Neutrophil (primary cell): Measurements from ENCODE around the gene ASIC5.

Source experiments
- H3K27ac ChIP-seq: fragments of 200-600 bp; sonication (generic); 2 replicates; pipeline ENCODE4 v1.5.1; 2016; ENCODE audit warnings: mild to moderate bottlenecking, moderate library complexity
- H3K27me3 ChIP-seq: fragments of 200-600 bp; sonication (generic); 2 replicates; pipeline ENCODE4 v1.6.0; 2016; ENCODE audit warnings: mild to moderate bottlenecking
- H3K36me3 ChIP-seq: fragments of 200-600 bp; sonication (generic); 2 replicates; pipeline ENCODE4 v1.5.1; 2017
- H3K4me1 ChIP-seq, 2 experiments: fragments of 200-600 bp in 1 of 2; sonication (generic) in 1 of 2; 1 replicate in 1 of 2; 2 replicates in 1 of 2; pipeline versions ENCODE4 v1.5.1 to v1.6.1; 2013 to 2016; ENCODE audit warnings: low read depth in 1 of 2, low read length in 1 of 2, mild to moderate bottlenecking in 1 of 2, moderate library complexity in 1 of 2; ENCODE audit not compliant: control insufficient read depth in 1 of 2, insufficient read depth in 1 of 2
- H3K4me3 ChIP-seq, 2 experiments: fragments of 200-600 bp in 1 of 2; sonication (generic) in 1 of 2; 1 replicate in 1 of 2; 2 replicates in 1 of 2; pipeline ENCODE4 v1.5.1; 2013 to 2016; ENCODE audit warnings: low read depth in 1 of 2, low read length in 1 of 2, mild to moderate bottlenecking in 1 of 2, moderate library complexity in 1 of 2
- H3K9me3 ChIP-seq: fragments of 200-600 bp; sonication (generic); 2 replicates; pipeline ENCODE4 v1.5.1; 2016
- CTCF ChIP-seq: fragments of 200-600 bp; sonication (generic); IDR thresholded peaks from 2 replicates; pipeline ENCODE4 v1.5.1; 2016; ENCODE audit warnings: antibody characterized with exemption

ASIC5 gene

GRCh38 chr4:155887847-155888570 lies 21.9 kb upstream of the ASIC5 start:
- no peaks in the 10 kb centered on the region for H3K4me1 ChIP-seq
- H3K27ac ChIP-seq, result no peak overlapping the region
- no peak overlapping the region for H3K4me3 ChIP-seq
- no peaks in the 10 kb centered on the region for H3K9me3 ChIP-seq
- no peak for TF ChIP-seq CTCF
- H3K36me3 ChIP-seq, result no peaks in the 10 kb centered on the region
- H3K27me3 ChIP-seq, result no peaks in the 10 kb centered on the region

- H3K9me3 ChIP-seq, result no peaks in the 10 kb centered on the region
- TF ChIP-seq CTCF, result no peak
- H3K27me3 ChIP-seq, result no peaks in the 10 kb centered on the region
Measured at GRCh38 chr4:155887045-155887444, 21.0 kb upstream of the ASIC5 start.

GRCh38 chr4:155885666-155886065 lies 19.6 kb upstream of the ASIC5 start:
- Histone ChIP-seq H3K27ac (no peak overlapping the region), H3K4me1 (no peaks in the 10 kb centered on the region)
- TF ChIP-seq CTCF, result no peak

More at GRCh38 chr4:155887045-155887444, 21.0 kb upstream of the ASIC5 start:
- Histone ChIP-seq H3K27ac (no peak overlapping the region), H3K4me1 (no peaks in the 10 kb centered on the region), H3K36me3 (no peaks in the 10 kb centered on the region), H3K4me3 (no peak overlapping the region)

GRCh38 chr4:155883895-155884294 lies 17.8 kb upstream of the ASIC5 start:
- Histone ChIP-seq H3K36me3 (no peaks in the 10 kb centered on the region), H3K27ac (no peak overlapping the region), H3K27me3 (no peaks in the 10 kb centered on the region), H3K4me3 (no peak overlapping the region), H3K4me1 (no peaks in the 10 kb centered on the region), H3K9me3 (no peaks in the 10 kb centered on the region)
- no peak for TF ChIP-seq CTCF

More at GRCh38 chr4:155885666-155886065, 19.6 kb upstream of the ASIC5 start:
- H3K4me3 ChIP-seq, result no peak overlapping the region
- H3K9me3 ChIP-seq, result no peaks in the 10 kb centered on the region
- no peaks in the 10 kb centered on the region for H3K36me3 ChIP-seq
- no peaks in the 10 kb centered on the region for H3K27me3 ChIP-seq

- H3K27ac ChIP-seq, result no peak overlapping the region
- no peak overlapping the region for H3K4me3 ChIP-seq
- no peaks in the 10 kb centered on the region for H3K36me3 ChIP-seq
- H3K4me1 ChIP-seq, result no peaks in the 10 kb centered on the region
- H3K9me3 ChIP-seq, result no peaks in the 10 kb centered on the region
- H3K27me3 ChIP-seq, result no peaks in the 10 kb centered on the region
- no peak for TF ChIP-seq CTCF
Measured at GRCh38 chr4:155881555-155881954, 15.5 kb upstream of the ASIC5 start.
